GM21367 (cell line): ENCODE data around the gene RUSF1.
A peak's percentile ranks its signal among the peaks of the same experiment; 100 is the strongest.
"Not testable (repeated sequence)": the region's sequence is repeated elsewhere in the genome, so short reads cannot be mapped to it uniquely, and the experiment has no call there.

Experiments
- ATAC-seq: cut with Tn5 transposase; IDR thresholded peaks from one replicate; pipeline ENCODE4 v1.9.1; 2021; ENCODE audit not compliant: unreplicated experiment

RUSF1 gene

GRCh38 chr16:31507929-31508705 lies at the start of gene RUSF1:
Gene RUSF1 (minus strand): TSS chr16:31508391. CDS start chr16:31508373, 18 bp downstream.
- ATAC-seq: peak; percentile 84

GRCh38 chr16:31542763-31543162 lies 34.6 kb upstream of the RUSF1 start:
- ATAC-seq: no peak

GRCh38 chr16:31539762-31540161 lies 31.6 kb upstream of the RUSF1 start:
- ATAC-seq: not testable (repeated sequence)

- ATAC-seq: not testable (repeated sequence)
Measured at GRCh38 chr16:31538243-31538598, 30.0 kb upstream of the RUSF1 start.

- ATAC-seq: no peak
Measured at GRCh38 chr16:31537362-31538242, 29.4 kb upstream of the RUSF1 start.

GRCh38 chr16:31536804-31537361 lies 28.7 kb upstream of the RUSF1 start:
- ATAC-seq: no peak

GRCh38 chr16:31535737-31536136 lies 27.5 kb upstream of the RUSF1 start:
- ATAC-seq: no peak

- no peak for ATAC-seq
Measured at GRCh38 chr16:31532896-31533295, 24.7 kb upstream of the RUSF1 start.

- ATAC-seq: no peak
Measured at GRCh38 chr16:31532120-31532519, 23.9 kb upstream of the RUSF1 start.

- ATAC-seq: no peak
Measured at GRCh38 chr16:31531096-31531495, 22.9 kb upstream of the RUSF1 start.

- no peak for ATAC-seq
Measured at GRCh38 chr16:31530405-31530804, 22.2 kb upstream of the RUSF1 start.

- ATAC-seq: no peak
Measured at GRCh38 chr16:31529937-31530312, 21.7 kb upstream of the RUSF1 start.

- no peak for ATAC-seq
Measured at GRCh38 chr16:31529108-31529936, 21.1 kb upstream of the RUSF1 start.

GRCh38 chr16:31528523-31529107 lies 20.4 kb upstream of the RUSF1 start:
- no peak for ATAC-seq

- ATAC-seq: no peak
Measured at GRCh38 chr16:31527734-31528274, 19.6 kb upstream of the RUSF1 start, which contains the start of gene AHSP. Gene AHSP (plus strand): TSS chr16:31527900. CDS start chr16:31528140, 240 bp downstream.

- ATAC-seq: no peak
Measured at GRCh38 chr16:31525113-31525512, 16.9 kb upstream of the RUSF1 start.

- not testable (repeated sequence) for ATAC-seq
Measured at GRCh38 chr16:31523768-31524167, 15.6 kb upstream of the RUSF1 start.

GRCh38 chr16:31522071-31522470 lies 13.9 kb upstream of the RUSF1 start:
- no peak for ATAC-seq

- ATAC-seq: no peak
Measured at GRCh38 chr16:31521368-31521767, 13.2 kb upstream of the RUSF1 start.

GRCh38 chr16:31519759-31520431 lies 11.7 kb upstream of the RUSF1 start:
- ATAC-seq: no peak
